Activated CD8-positive, alpha-beta T cell treated with anti-CD3 and anti-CD28 coated beads for 36 hours (primary cell): ENCODE data around the gene PREX1. TPM values are rescaled to one million over a fixed set of nuclear protein-coding genes. Genes with fewer than 3 reads are reported as not detected.

Experiments
- ATAC-seq: fragments of 200-7000 bp; cut with Tn5 transposase; one replicate; pipeline ENCODE4 v1.10.0; 2021; ENCODE audit warnings: mild to moderate bottlenecking, moderate library complexity
- CTCF ChIA-PET: fragments of 350-600 bp; sonication (Branson Sonifier 250); formaldehyde crosslinking; loops from one replicate; lab custom pipeline; 2021; ENCODE audit warnings: antibody characterized with exemption; lab: Charles Lee
- POLR2A ChIA-PET: fragments of 350-600 bp; sonication (Branson Sonifier 250); formaldehyde crosslinking; loops from one replicate; lab custom pipeline; 2021; ENCODE audit warnings: antibody characterized with exemption; lab: Charles Lee
- DNase-seq: peaks from one replicate; pipeline ENCODE4 v3.0.0-alpha.2; 2020
- H3K27ac Mint-ChIP-seq: one replicate; pipeline ENCODE4 v1.8.0; 2021; ENCODE audit warnings: mild to moderate bottlenecking, mixed read lengths
- H3K27me3 Mint-ChIP-seq: one replicate; pipeline ENCODE4 v1.8.0; 2021; ENCODE audit warnings: mixed read lengths
- H3K36me3 Mint-ChIP-seq: one replicate; pipeline ENCODE4 v1.8.0; 2021; ENCODE audit warnings: low read depth, mixed read lengths
- H3K4me1 Mint-ChIP-seq: one replicate; pipeline ENCODE4 v1.8.0; 2021; ENCODE audit warnings: low read depth, mixed read lengths
- H3K4me3 Mint-ChIP-seq: one replicate; pipeline ENCODE4 v1.8.0; 2021; ENCODE audit warnings: mild to moderate bottlenecking, moderate library complexity, mixed read lengths
- H3K9me3 Mint-ChIP-seq: one replicate; pipeline ENCODE4 v1.8.0; 2021; ENCODE audit warnings: mixed read lengths
- CTCF ChIP-seq: fragments of 200-600 bp; IDR thresholded peaks from one replicate; pipeline ENCODE4 v1.8.0; 2022; ENCODE audit warnings: antibody characterized with exemption, mild to moderate bottlenecking
- intact Hi-C: fragments of 100-400 bp; cut with micrococcal nuclease; formaldehyde crosslinking; loops from one replicate; pipeline ENCODE4 v1.10.0; 2022
- total RNA-seq, 2 experiments: library from RNA; stranded (reverse); gene quantifications; one replicate each; pipeline ENCODE4 v1.2.3, GENCODE V29; 2021

The PREX1 gene
- total RNA-seq, 2 experiments from 2014 or later = 79.7 to 80.5 TPM

- Mint-ChIP-seq H3K27me3 (no peaks in the 10 kb centered on the region), H3K4me3 (no peak overlapping the region), H3K4me1 (peaks cover 61% of the 10 kb centered on the region), H3K27ac (peak overlapping the region; percentile 26), H3K9me3 (peaks cover 16% of the 10 kb centered on the region), H3K36me3 (peaks cover 50% of the 10 kb centered on the region)
- CTCF ChIA-PET = interaction anchor here (1.0 to 1.6 kb wide), 2 partner anchors 15 to 99 kb away, joined by 3 to 5 read pairs; no protein-coding TSS in a partner anchor
- no peak for DNase-seq
- ATAC-seq = no peak
- no peak for TF ChIP-seq CTCF
- POLR2A ChIA-PET = interaction anchor here (0.6 to 7.3 kb wide), 3 partner anchors 9 to 74 kb away, joined by 3 to 48 read pairs (median 4); no protein-coding TSS in a partner anchor
- intact Hi-C loops = no loop called here
Measured at GRCh38 chr20:48805716-48806115, 22.1 kb downstream of the PREX1 start.

- peaks cover 16% of the 10 kb centered on the region for H3K9me3 Mint-ChIP-seq
- no peaks in the 10 kb centered on the region for H3K27me3 Mint-ChIP-seq
- H3K27ac Mint-ChIP-seq = no peak overlapping the region
- H3K4me1 Mint-ChIP-seq = peaks cover 66% of the 10 kb centered on the region
- ATAC-seq (no peak), DNase-seq (no peak)
- H3K36me3 Mint-ChIP-seq = peaks cover 50% of the 10 kb centered on the region
- CTCF ChIA-PET = no interaction called here
- no peak for TF ChIP-seq CTCF
- no peak overlapping the region for H3K4me3 Mint-ChIP-seq
- intact Hi-C loops = no loop called here
- POLR2A ChIA-PET = interaction anchor here (7.3 kb wide), 1 partner anchor 15 kb away, joined by 48 read pairs; no protein-coding TSS in a partner anchor
Measured at GRCh38 chr20:48805286-48805685, 22.5 kb downstream of the PREX1 start.

- DNase-seq (no peak), ATAC-seq (no peak)
- Mint-ChIP-seq H3K36me3 (peaks cover 44% of the 10 kb centered on the region), H3K27me3 (no peaks in the 10 kb centered on the region), H3K4me3 (no peak overlapping the region), H3K27ac (peak overlapping the region; percentile 3), H3K9me3 (peaks cover 16% of the 10 kb centered on the region), H3K4me1 (peaks cover 64% of the 10 kb centered on the region)
- ChIA-PET POLR2A (interaction anchor here (1.1 to 7.3 kb wide), 3 partner anchors 10 to 23 kb away, joined by 3 to 48 read pairs (median 3); partner anchors contain the start of gene PREX1), CTCF (no interaction called here)
- intact Hi-C loops = no loop called here
- TF ChIP-seq CTCF = no peak
Measured at GRCh38 chr20:48804300-48804980, 23.4 kb downstream of the PREX1 start.

- DNase-seq = no peak
- intact Hi-C loops = no loop called here
- Mint-ChIP-seq H3K27me3 (no peaks in the 10 kb centered on the region), H3K4me1 (peaks cover 64% of the 10 kb centered on the region), H3K4me3 (no peak overlapping the region), H3K36me3 (peaks cover 36% of the 10 kb centered on the region), H3K9me3 (peaks cover 11% of the 10 kb centered on the region), H3K27ac (no peak overlapping the region)
- TF ChIP-seq CTCF = no peak
- CTCF ChIA-PET = no interaction called here
- POLR2A ChIA-PET = interaction anchor here (1.1 to 7.3 kb wide), 3 partner anchors 11 to 24 kb away, joined by 3 to 48 read pairs (median 3); partner anchors contain the start of gene PREX1
- ATAC-seq = no peak
Measured at GRCh38 chr20:48803176-48804053, 24.4 kb downstream of the PREX1 start.
